Anterior cingulate cortex (tissue), 58 donors: ENCODE data around the gene CREB5.
A peak's percentile ranks its signal among the peaks of the same experiment; 100 is the strongest.

ENCODE experiments used
- DNase-seq, 58 donors: peaks; one replicate each; lab custom pipeline; 2025; lab: John Stamatoyannopoulos, UW

CREB5 gene

DNA sequence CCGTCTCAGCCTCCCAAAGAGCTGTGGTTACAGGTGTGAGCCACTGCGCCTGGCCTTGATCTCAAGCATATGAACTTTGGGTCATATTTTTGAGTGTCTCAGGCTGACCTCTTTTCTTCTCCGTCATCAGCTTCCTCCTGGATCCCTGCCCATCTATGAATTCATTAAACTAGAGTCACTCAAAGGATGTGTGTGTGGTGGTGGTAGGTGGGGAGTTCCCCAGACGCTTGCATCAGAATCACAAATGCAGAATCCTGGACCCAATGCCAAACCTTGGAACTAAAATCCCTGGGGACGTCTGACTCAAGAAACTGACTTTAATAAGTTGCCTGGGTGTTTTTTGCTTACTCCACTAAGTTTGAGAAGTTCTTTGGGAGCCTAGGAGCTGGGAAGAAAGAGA is 6.7 kb upstream of the CREB5 start:
- no peak for DNase-seq

DNA sequence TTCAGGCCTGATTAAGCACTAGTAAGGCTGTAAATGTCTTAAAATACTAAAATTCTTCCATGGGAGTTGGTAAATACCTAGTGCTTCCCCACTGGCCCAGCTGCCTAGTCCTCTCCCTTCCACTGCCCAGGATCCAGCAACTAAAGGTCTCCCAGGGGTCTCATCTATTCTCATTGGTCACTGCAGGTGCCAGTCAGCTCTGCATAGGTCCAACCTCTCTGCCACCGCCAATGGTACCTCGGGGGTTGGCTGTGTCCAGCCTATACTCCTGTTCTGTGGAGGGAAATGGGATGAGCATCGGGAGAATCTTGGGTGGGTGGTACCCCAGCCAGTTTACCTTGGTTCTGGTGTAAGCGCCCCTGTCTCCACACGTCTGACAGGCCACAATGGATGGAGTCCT is 6.1 kb upstream of the CREB5 start:
- DNase-seq: peak in 1 of 58 donors; percentile 6

- DNase-seq: peak in 5 of 58 donors; percentile 3 to 31 (median 15)
These were observed 4.7 kb upstream of the CREB5 start for GRCh38 chr7:28407651-28408050.

- DNase-seq: peak in 21 of 58 donors; percentile 21 to 75 (median 51)
These were observed 4.0 kb upstream of the CREB5 start for GRCh38 chr7:28408105-28408959.

GRCh38 chr7:28408960-28409715 is 3.2 kb upstream of the CREB5 start:
- peak in 57 of 58 donors; percentile 26 to 98 (median 86) for DNase-seq

- peak in 16 of 58 donors; percentile 5 to 70 (median 30) for DNase-seq
These were observed 2.3 kb upstream of the CREB5 start for GRCh38 chr7:28409716-28410627.

DNA sequence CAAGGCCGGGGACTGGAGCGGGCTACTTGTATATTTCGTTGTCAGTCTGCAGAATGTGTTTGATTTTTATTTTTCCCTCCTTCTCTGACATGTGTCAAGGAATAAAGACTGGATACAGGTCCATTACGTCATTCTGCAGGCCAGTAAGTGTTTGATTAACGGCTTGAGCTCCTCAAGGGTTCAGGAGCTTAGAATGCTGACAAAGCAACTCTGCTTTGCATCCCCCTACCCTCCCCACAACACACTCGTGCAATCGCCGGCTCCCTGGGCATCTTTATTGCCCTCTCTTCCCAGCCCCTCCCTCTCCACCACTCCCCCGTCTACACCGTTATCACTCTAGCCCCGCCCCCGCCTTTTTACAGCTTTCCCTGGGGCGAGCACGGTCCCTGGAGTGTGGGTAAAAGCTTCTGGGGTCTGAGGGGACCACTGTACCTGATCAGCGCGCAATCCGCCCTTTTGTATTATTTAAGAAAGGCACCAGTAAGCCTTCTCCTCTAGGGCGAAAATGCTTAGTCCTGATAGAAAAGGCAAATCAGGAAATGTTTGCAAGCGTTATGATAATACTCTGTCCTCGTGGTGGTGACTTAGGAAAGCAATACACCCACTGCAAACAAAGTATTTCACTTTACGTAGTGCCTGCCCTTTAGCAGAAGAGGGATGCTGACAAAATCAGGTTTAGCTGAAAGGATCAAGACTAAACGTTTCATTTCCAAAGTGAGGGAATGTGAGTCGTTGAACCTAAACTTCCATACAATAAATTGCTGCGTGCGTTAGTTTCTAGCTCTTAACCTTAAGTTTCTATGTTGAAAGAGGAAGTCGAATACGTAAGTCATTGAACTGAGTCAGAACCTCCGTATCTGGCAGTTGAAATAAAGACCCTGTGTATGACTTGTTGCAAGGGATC is 1.4 kb upstream of the CREB5 start:
- DNase-seq: peak in 10 of 58 donors; percentile 17 to 41 (median 22)

DNA sequence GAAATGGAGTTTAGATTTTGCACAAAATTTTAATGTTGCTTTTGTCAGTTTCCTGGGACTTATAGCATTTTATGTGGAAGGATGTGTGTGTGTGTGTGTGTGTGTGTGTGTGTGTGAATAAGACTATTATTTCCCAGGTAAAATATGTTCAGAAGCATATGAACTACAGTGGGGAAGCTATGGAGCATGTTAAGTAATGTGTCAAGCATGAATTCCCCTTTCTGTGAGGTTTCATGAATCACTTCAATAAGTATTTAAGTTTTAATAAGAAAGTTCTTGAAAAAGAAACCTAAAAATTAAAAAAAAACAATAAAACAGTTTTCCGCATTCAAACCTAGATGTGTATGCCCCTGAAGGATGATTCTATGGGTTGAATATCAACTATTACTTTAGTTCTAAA is 693 bp downstream of the CREB5 start:
- no peak for DNase-seq

GRCh38 chr7:28414453-28414852 is 2.1 kb downstream of the CREB5 start:
- no peak for DNase-seq

GRCh38 chr7:28417321-28417940 is 5.1 kb downstream of the CREB5 start:
- DNase-seq: no peak

DNA sequence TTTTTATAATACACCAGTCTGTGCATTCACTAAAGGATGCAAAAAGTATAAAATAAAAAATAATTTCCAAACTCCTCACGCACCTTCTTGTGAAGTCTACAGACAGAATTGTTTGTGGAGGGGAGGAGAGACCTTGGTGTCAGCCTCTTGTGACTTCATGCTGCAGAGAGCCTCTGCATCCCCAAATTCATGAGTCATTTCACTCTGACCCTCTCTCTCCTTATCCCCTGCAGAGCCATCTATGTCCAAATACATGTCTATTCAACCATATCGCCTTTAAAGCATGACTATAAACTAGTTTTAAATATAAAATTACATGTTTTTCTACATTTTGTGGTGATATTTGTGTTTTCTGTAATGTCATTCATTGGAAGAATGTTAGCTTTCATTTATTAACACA is 6.0 kb downstream of the CREB5 start:
- no peak for DNase-seq

DNA sequence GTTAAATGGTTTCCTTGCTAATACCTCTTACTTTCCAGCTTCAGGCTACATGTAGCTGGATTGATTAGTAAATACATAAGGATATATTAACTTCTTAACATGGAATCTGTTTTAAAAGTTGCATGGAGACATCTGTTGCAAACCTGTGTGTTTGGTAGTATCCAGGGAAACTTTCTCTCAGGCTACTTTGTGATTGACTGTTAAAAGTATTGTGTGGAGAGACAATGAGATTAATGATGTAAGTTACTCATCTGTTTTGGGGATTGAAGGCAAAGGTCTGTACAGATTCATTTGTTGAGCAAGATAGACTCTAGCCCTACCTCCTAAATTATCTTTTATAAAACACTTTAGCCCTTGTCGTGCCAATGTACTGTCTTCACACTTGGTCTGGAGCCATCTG is 6.6 kb downstream of the CREB5 start:
- no peak for DNase-seq

- no peak for DNase-seq
These were observed 7.4 kb downstream of the CREB5 start for GRCh38 chr7:28419716-28420115.

DNA sequence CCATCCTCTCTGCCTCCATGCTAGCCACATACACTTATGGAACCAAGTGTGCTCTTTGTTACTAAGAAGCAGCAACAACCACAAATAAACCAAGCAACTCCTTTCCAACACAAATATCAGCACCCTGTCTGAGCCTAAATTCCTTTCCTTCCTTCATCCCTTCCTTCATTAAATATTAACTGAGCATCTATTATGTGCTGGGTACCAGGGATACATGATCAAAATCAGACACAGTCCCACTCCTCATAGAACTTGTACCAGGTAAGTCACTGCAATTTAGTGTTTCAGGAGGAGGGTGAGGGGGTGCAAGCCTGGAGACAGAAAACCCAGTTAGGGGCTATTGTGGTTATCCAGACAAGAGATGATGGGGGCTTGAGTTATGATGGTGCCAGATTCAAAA is 10.8 kb downstream of the CREB5 start:
- no peak for DNase-seq

GRCh38 chr7:28423918-28424514 is 11.7 kb downstream of the CREB5 start:
- DNase-seq: no peak

- DNase-seq: no peak
These were observed 13.2 kb downstream of the CREB5 start for GRCh38 chr7:28425496-28425895.

- no peak for DNase-seq
These were observed 14.9 kb downstream of the CREB5 start for GRCh38 chr7:28427236-28427635.

- no peak for DNase-seq
These were observed 18.3 kb downstream of the CREB5 start for GRCh38 chr7:28430616-28431015.

GRCh38 chr7:28432105-28432504 is 19.8 kb downstream of the CREB5 start:
- no peak for DNase-seq
